HepG2 (cell line): ENCODE data around the gene SMIM41. TPM values are rescaled to one million over a fixed set of nuclear protein-coding genes. Genes with fewer than 3 reads are reported as not detected.

Experiments used
- ARNTL ChIP-seq: sonication (generic); formaldehyde crosslinking; IDR thresholded peaks from 2 replicates; pipeline ENCODE4 v1.4.0; 2020; ENCODE audit warnings: mild to moderate bottlenecking, missing genetic modification reagents
- BRCA1 ChIP-seq: sonication (generic); formaldehyde crosslinking; IDR thresholded peaks from 2 replicates; pipeline ENCODE4 v1.4.0; 2020; ENCODE audit warnings: missing genetic modification reagents
- PITX1 ChIP-seq: sonication (generic); formaldehyde crosslinking; IDR thresholded peaks from 2 replicates; pipeline ENCODE4 v1.5.1; 2020; ENCODE audit warnings: mild to moderate bottlenecking, missing genetic modification reagents
- RFX5 ChIP-seq: IDR thresholded peaks from 2 replicates; pipeline ENCODE4 v1.6.1; 2011; ENCODE audit warnings: low read depth, low read length, improper control_type of control experiment
- RORA ChIP-seq: sonication (generic); formaldehyde crosslinking; IDR thresholded peaks from 2 replicates; pipeline ENCODE4 v1.5.0; 2020; ENCODE audit warnings: mild to moderate bottlenecking, missing genetic modification reagents, moderate library complexity
- SRSF4 ChIP-seq: fragments of 200-400 bp; formaldehyde crosslinking; IDR thresholded peaks from one replicate; pipeline ENCODE4 v1.6.1; 2018; ENCODE audit warnings: mild to moderate bottlenecking, low read depth, low read length, moderate library complexity; ENCODE audit not compliant: poor library complexity, severe bottlenecking
- ZNF317 ChIP-seq: sonication (generic); formaldehyde crosslinking; IDR thresholded peaks from 2 replicates; pipeline ENCODE4 v1.5.0; 2020; ENCODE audit warnings: mild to moderate bottlenecking, missing genetic modification reagents
- ZNF83 ChIP-seq: sonication (generic); formaldehyde crosslinking; IDR thresholded peaks from 2 replicates; pipeline ENCODE4 v1.4.0; 2020; ENCODE audit warnings: missing genetic modification reagents, mild to moderate bottlenecking, borderline replicate concordance
- ZNF891 ChIP-seq: sonication (generic); formaldehyde crosslinking; IDR thresholded peaks from 2 replicates; pipeline ENCODE4 v1.5.0; 2020; ENCODE audit warnings: mild to moderate bottlenecking, missing genetic modification reagents
- polyA plus RNA-seq, 8 experiments: library from polyadenylated mRNA; depleted of rRNA in 3 of 8; stranded (reverse) in 7 of 8; unstranded in 1 of 8; fragments of >200 nt; fragmentation: Illumina TruSeq in 4 of 8; extraction: Trizol in 4 of 8; gene quantifications; 2 replicates each; pipeline versions ENCODE4 v1.2.1 to v1.2.3, GENCODE V29; 2011 to 2016; ENCODE audit warnings: low read depth in 4 of 8, missing spikeins in 1 of 8, mixed read lengths in 1 of 8; ENCODE audit not compliant: insufficient read depth in 1 of 8
- total RNA-seq, 5 experiments: library from RNA; depleted of rRNA; stranded (reverse); fragments of >200 nt; fragmentation: Illumina TruSeq; extraction: Trizol; gene quantifications; 2 replicates each; pipeline ENCODE4 v1.2.3, GENCODE V29; 2016; ENCODE audit warnings: low read depth in 1 of 5
- TF ChIP-seq, protein P1 (sequence below): sonication (generic); formaldehyde crosslinking; IDR thresholded peaks from 2 replicates; pipeline ENCODE4 v1.5.0; 2020; ENCODE audit warnings: mild to moderate bottlenecking, missing genetic modification reagents
- TF ChIP-seq, protein P2 (sequence below): sonication (generic); formaldehyde crosslinking; IDR thresholded peaks from 2 replicates; pipeline ENCODE4 v1.4.0; 2020; ENCODE audit warnings: mild to moderate bottlenecking, missing genetic modification reagents
- TF ChIP-seq, protein P3 (sequence below): sonication (generic); formaldehyde crosslinking; IDR thresholded peaks from 2 replicates; pipeline ENCODE4 v1.5.0; 2020; ENCODE audit warnings: mild to moderate bottlenecking, missing genetic modification reagents
- TF ChIP-seq, protein P4 (sequence below): IDR thresholded peaks from 2 replicates; pipeline ENCODE4 v1.6.1; 2016; ENCODE audit warnings: low read depth, borderline replicate concordance
- TF ChIP-seq, protein P5 (sequence below): sonication (generic); formaldehyde crosslinking; IDR thresholded peaks from 2 replicates; pipeline ENCODE4 v1.8.0; 2022; ENCODE audit warnings: missing genetic modification reagents, mild to moderate bottlenecking, borderline replicate concordance
- TF ChIP-seq, protein P6 (sequence below): sonication (generic); formaldehyde crosslinking; IDR thresholded peaks from 2 replicates; pipeline ENCODE4 v1.4.0; 2020; ENCODE audit warnings: missing genetic modification reagents
- TF ChIP-seq, protein P7 (sequence below): sonication (generic); formaldehyde crosslinking; IDR thresholded peaks from 2 replicates; pipeline ENCODE4 v1.5.0; 2020; ENCODE audit warnings: mild to moderate bottlenecking, missing genetic modification reagents, moderate library complexity
- TF ChIP-seq, protein P8 (sequence below): sonication (generic); formaldehyde crosslinking; IDR thresholded peaks from 2 replicates; pipeline ENCODE4 v1.4.0; 2020; ENCODE audit warnings: missing genetic modification reagents

SMIM41 gene
- total and polyA plus RNA-seq, 2 of the 13 experiments (the other 11 are each of a cell fraction or from before 2014, with no cell fraction given) = not detected

DNA sequence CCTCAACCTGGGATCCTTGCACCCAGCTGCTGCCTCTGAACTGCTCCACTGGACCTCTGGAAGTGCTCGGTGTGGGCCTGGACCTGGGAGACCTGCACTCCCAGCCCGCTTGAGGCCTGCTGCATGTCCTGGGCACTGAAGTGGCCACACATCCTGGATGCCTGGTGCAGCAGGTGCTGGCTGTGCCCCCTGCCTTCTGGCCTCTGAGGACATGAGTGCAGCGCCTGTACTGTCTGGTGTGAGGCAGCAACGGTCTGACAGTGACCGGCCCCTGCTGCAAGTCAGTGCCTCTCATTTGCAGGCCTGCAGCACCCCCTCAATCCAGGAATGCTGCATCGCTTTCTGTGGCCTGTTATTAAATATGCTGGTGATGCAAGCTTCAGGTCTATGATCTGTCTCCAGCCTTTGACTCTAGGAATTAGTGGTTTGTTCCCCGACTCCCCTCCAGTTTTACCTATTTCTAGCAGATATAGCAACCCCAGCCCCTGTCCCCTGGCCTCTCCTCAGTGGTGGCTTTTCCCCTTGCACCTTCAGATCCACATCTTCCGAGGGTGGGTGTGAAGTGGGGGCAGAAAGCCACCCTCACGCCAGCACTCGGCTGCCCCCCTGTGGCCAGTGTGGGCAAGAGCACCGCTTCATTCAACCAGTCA is 3.6 kb downstream of the SMIM41 start (continued):
- TF ChIP-seq, protein P1, sequence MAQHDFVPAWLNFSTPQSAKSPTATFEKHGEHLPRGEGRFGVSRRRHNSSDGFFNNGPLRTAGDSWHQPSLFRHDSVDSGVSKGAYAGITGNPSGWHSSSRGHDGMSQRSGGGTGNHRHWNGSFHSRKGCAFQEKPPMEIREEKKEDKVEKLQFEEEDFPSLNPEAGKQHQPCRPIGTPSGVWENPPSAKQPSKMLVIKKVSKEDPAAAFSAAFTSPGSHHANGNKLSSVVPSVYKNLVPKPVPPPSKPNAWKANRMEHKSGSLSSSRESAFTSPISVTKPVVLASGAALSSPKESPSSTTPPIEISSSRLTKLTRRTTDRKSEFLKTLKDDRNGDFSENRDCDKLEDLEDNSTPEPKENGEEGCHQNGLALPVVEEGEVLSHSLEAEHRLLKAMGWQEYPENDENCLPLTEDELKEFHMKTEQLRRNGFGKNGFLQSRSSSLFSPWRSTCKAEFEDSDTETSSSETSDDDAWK (CRISPR knock-in tag) = no peak
- TF ChIP-seq, protein P2, sequence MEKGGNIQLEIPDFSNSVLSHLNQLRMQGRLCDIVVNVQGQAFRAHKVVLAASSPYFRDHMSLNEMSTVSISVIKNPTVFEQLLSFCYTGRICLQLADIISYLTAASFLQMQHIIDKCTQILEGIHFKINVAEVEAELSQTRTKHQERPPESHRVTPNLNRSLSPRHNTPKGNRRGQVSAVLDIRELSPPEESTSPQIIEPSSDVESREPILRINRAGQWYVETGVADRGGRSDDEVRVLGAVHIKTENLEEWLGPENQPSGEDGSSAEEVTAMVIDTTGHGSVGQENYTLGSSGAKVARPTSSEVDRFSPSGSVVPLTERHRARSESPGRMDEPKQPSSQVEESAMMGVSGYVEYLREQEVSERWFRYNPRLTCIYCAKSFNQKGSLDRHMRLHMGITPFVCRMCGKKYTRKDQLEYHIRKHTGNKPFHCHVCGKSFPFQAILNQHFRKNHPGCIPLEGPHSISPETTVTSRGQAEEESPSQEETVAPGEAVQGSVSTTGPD (CRISPR knock-in tag) = no peak
- TF ChIP-seq ZNF891 (CRISPR knock-in tag) (no peak; the same call in 1 of the 2 replicates), ARNTL (CRISPR knock-in tag) (no peak), RFX5 (no peak), RORA (no peak), PITX1 (CRISPR knock-in tag) (0 out of 2 replicates have a peak, but pooled peaks have one; percentile 16), SRSF4 (no peak), BRCA1 (CRISPR knock-in tag) (no peak), ZNF83 (no peak), ZNF317 (CRISPR knock-in tag) (no peak)
- TF ChIP-seq, protein P3, sequence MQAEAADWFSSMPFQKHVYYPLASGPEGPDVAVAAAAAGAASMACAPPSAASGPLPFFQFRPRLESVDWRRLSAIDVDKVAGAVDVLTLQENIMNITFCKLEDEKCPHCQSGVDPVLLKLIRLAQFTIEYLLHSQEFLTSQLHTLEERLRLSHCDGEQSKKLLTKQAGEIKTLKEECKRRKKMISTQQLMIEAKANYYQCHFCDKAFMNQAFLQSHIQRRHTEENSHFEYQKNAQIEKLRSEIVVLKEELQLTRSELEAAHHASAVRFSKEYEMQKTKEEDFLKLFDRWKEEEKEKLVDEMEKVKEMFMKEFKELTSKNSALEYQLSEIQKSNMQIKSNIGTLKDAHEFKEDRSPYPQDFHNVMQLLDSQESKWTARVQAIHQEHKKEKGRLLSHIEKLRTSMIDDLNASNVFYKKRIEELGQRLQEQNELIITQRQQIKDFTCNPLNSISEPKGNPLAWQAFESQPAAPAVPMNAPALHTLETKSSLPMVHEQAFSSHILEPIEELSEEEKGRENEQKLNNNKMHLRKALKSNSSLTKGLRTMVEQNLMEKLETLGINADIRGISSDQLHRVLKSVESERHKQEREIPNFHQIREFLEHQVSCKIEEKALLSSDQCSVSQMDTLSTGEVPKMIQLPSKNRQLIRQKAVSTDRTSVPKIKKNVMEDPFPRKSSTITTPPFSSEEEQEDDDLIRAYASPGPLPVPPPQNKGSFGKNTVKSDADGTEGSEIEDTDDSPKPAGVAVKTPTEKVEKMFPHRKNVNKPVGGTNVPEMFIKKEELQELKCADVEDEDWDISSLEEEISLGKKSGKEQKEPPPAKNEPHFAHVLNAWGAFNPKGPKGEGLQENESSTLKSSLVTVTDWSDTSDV (CRISPR knock-in tag) = no peak
- TF ChIP-seq, protein P4, sequence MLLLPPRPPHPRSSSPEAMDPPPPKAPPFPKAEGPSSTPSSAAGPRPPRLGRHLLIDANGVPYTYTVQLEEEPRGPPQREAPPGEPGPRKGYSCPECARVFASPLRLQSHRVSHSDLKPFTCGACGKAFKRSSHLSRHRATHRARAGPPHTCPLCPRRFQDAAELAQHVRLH (CRISPR knock-in tag) = no peak
- TF ChIP-seq, protein P5, sequence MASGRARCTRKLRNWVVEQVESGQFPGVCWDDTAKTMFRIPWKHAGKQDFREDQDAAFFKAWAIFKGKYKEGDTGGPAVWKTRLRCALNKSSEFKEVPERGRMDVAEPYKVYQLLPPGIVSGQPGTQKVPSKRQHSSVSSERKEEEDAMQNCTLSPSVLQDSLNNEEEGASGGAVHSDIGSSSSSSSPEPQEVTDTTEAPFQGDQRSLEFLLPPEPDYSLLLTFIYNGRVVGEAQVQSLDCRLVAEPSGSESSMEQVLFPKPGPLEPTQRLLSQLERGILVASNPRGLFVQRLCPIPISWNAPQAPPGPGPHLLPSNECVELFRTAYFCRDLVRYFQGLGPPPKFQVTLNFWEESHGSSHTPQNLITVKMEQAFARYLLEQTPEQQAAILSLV (CRISPR knock-in tag) = peak; percentile 48; the same call in 1 of the 2 replicates
- TF ChIP-seq, protein P6, sequence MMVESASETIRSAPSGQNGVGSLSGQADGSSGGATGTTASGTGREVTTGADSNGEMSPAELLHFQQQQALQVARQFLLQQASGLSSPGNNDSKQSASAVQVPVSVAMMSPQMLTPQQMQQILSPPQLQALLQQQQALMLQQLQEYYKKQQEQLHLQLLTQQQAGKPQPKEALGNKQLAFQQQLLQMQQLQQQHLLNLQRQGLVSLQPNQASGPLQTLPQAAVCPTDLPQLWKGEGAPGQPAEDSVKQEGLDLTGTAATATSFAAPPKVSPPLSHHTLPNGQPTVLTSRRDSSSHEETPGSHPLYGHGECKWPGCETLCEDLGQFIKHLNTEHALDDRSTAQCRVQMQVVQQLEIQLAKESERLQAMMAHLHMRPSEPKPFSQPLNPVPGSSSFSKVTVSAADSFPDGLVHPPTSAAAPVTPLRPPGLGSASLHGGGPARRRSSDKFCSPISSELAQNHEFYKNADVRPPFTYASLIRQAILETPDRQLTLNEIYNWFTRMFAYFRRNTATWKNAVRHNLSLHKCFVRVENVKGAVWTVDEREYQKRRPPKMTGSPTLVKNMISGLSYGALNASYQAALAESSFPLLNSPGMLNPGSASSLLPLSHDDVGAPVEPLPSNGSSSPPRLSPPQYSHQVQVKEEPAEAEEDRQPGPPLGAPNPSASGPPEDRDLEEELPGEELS (CRISPR knock-in tag) = no peak
- TF ChIP-seq, protein P7, sequence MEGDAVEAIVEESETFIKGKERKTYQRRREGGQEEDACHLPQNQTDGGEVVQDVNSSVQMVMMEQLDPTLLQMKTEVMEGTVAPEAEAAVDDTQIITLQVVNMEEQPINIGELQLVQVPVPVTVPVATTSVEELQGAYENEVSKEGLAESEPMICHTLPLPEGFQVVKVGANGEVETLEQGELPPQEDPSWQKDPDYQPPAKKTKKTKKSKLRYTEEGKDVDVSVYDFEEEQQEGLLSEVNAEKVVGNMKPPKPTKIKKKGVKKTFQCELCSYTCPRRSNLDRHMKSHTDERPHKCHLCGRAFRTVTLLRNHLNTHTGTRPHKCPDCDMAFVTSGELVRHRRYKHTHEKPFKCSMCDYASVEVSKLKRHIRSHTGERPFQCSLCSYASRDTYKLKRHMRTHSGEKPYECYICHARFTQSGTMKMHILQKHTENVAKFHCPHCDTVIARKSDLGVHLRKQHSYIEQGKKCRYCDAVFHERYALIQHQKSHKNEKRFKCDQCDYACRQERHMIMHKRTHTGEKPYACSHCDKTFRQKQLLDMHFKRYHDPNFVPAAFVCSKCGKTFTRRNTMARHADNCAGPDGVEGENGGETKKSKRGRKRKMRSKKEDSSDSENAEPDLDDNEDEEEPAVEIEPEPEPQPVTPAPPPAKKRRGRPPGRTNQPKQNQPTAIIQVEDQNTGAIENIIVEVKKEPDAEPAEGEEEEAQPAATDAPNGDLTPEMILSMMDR (CRISPR knock-in tag) = peak; percentile 90
- TF ChIP-seq, protein P8, sequence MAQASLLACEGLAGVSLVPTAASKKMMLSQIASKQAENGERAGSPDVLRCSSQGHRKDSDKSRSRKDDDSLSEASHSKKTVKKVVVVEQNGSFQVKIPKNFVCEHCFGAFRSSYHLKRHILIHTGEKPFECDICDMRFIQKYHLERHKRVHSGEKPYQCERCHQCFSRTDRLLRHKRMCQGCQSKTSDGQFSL (CRISPR knock-in tag) = no peak
